Measurements from ENCODE around the gene TTC33.

The TTC33 gene

GRCh38 chr5:40560474-40561110, 195.2 kb downstream of the TTC33 start:
- no peak for DNase-seq

GRCh38 chr5:40559306-40559705, 196.5 kb downstream of the TTC33 start:
- no peak for DNase-seq

- no peak for DNase-seq
Measured at GRCh38 chr5:40557501-40557900, 198.3 kb downstream of the TTC33 start.

- no peak for DNase-seq
Measured at GRCh38 chr5:40556811-40557210, 198.9 kb downstream of the TTC33 start.

GRCh38 chr5:40555886-40556285, 199.9 kb downstream of the TTC33 start:
- no peak for DNase-seq

- DNase-seq = no peak
Measured at GRCh38 chr5:40554813-40555212, 200.9 kb downstream of the TTC33 start.

GRCh38 chr5:40554054-40554453, 201.7 kb downstream of the TTC33 start:
- no peak for DNase-seq

GRCh38 chr5:40552981-40553380, 202.8 kb downstream of the TTC33 start:
- DNase-seq = no peak

- DNase-seq = peak in 1 of 2 donors; percentile 7
Measured at GRCh38 chr5:40551496-40552491, 204.0 kb downstream of the TTC33 start.

- DNase-seq = no peak
Measured at GRCh38 chr5:40550481-40550880, 205.3 kb downstream of the TTC33 start.

- no peak for DNase-seq
Measured at GRCh38 chr5:40549616-40550015, 206.1 kb downstream of the TTC33 start.

- DNase-seq = no peak
Measured at GRCh38 chr5:40547994-40548575, 207.7 kb downstream of the TTC33 start.

- no peak for DNase-seq
Measured at GRCh38 chr5:40547557-40547956, 208.2 kb downstream of the TTC33 start.

- DNase-seq = no peak
Measured at GRCh38 chr5:40540301-40540700, 215.5 kb downstream of the TTC33 start.

GRCh38 chr5:40524677-40525076, 231.1 kb downstream of the TTC33 start:
- DNase-seq = no peak

- no peak for DNase-seq
Measured at GRCh38 chr5:40521925-40522324, 233.8 kb downstream of the TTC33 start.

GRCh38 chr5:40521108-40521785, 234.5 kb downstream of the TTC33 start:
- no peak for DNase-seq

- DNase-seq = no peak
Measured at GRCh38 chr5:40518485-40518917, 237.3 kb downstream of the TTC33 start.

GRCh38 chr5:40515476-40515875, 240.3 kb downstream of the TTC33 start:
- peak in 1 of 2 donors; percentile 59 for DNase-seq

- DNase-seq = peak in 1 of 2 donors; percentile 49
Measured at GRCh38 chr5:40514976-40515375, 240.8 kb downstream of the TTC33 start.

- no peak for DNase-seq
Measured at GRCh38 chr5:40511801-40512200, 244.0 kb downstream of the TTC33 start.

- DNase-seq = no peak
Measured at GRCh38 chr5:40507095-40507494, 248.7 kb downstream of the TTC33 start.

- no peak for DNase-seq
Measured at GRCh38 chr5:40505031-40505430, 250.7 kb downstream of the TTC33 start.
